ENCODE data around the gene ARNT2.
"Not testable (repeated sequence)": the region's sequence is repeated elsewhere in the genome, so short reads cannot be mapped to it uniquely, and the experiment has no call there.

Gene ARNT2

DNA sequence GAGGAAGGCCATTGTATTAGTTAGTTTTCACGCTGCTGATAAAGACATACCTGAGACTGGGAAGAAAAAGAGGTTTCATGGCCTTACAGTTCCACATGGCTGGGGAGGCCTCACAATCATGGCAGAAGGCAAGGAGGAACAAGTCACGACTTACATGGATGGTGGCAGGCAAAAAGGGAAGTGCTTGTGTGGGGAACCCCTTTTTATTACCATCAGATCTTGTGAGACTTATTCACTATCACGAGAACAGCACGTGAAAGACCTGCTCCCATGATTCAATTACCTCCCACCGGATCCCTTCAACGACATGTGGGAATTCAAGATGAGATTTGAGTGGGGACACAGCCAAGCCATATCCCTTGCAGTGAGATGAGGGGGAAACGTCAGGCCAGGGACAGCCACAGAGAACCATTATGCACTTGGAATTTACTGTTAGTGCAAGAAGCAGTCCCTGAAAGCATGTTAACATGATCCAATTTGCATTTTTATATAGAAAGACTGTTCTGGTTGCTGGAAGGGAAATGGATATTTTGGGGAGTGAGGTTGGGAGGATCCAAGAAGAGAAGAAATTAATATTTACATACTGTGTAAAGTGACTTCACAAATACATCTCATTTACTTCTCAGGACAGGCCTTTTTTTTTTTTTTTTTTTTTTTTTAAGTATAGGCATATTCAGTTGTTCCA is 87.1 kb downstream of the ARNT2 start:
- DNase-seq (ENCODE audit: low read depth in 2 of 2), result no peak

DNA sequence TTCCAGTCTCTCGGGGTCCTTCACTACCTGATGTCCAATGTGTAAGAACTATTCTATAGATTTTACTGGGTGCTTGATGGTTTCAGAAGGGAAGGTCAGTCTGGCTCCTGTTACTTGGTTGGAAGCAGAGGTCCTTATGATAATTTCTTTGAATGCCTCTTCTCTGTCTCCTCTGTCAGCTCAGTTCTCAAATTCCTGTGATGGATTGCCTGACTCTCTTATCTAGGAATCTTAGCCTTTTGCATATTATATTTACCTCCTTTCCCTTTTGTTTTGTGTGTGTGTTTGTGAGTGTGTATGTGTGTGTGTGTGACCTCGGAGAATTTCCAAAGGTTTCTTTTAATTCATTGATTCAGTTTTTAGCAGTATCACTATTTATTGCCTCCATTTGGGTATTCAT is 88.2 kb downstream of the ARNT2 start:
- no peak for DNase-seq (ENCODE audit: low read depth in 2 of 2)

DNA sequence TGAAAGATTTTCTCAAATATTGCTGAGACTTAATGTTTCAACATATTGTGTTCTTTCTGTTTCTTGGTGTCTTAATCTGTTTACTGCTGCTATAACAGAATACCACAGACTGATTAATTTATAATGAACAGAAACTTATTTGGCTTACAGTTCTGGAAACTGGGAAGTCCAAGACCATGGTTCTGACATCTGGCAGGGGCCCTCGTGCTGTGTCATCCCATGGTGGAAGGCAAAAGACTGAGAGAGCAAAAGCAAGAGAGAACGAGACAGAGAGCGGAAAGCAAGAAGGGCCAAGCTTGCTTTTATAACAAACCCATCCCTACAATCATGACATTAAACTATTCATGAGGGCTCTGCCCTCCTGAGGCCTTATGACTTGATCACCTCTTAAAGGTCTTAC is 88.7 kb downstream of the ARNT2 start:
- DNase-seq (ENCODE audit: low read depth in 2 of 2), result no peak

DNA sequence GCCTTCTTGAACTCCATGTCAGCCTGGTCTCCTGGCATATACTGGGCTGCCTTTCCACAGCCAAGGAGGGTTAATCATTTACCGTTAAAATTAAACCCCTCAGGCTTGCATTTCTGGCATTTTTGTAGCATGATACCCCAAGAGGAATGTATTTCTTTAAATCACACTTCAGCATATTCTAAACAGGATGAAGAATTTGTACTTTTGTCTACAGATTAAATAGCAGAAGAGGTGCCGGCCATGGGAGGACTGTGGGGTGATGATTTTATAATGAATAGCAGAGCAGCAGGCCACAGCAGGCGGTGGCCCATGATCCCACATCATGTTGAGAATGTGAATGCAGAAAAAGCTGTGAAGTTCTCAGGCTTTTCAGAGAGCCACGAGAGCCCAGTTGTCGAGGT is 90.2 kb downstream of the ARNT2 start:
- DNase-seq (ENCODE audit: low read depth in 2 of 2), result no peak

DNA sequence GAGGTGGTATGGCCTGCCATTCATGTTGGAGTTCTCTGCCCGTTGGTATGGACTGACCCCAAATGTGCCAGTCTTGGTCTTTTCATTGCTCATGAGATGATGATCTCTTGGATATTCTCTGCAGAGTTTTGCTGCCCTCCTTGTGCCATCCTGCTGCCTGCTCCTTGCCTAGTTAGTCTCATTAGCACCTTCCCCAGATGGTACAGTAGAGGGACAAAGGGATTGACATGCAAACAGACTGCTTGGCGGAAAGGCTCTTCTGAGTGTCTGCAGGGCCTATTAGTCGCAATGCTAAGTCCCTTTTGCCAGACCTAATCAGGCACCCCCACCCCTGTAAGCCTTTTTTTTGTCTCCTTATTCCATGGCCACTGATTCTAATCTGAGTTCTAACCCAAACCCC is 90.6 kb downstream of the ARNT2 start:
- DNase-seq (ENCODE audit: low read depth in 2 of 2), result no peak

DNA sequence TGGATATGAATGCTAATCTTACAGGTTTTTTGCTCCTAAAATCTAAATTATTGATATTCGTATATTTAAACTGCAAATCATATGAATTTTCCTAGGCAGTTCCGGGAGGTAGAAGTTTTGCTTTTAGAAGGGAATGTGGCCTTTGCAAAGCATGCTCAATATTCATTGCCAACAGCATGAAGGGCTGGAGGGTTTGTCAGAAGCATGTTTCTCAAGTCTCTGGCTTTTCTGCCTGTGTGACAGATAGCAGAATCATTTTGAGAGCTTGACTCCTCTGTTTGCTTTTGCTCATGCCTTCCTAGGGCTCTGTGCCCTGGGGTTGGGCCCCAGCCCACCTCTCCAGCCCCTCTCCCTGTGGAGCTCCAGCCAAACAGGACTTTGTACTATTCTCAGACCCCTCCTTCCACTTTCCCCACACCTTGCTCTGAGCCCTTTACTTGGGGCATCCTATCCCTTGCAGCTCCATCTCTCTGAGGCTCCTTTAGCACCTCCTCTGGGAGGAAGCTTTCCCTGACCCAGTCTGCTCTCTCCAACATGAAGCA is 91.3 kb downstream of the ARNT2 start:
- DNase-seq (ENCODE audit: low read depth in 2 of 2), result no peak

DNA sequence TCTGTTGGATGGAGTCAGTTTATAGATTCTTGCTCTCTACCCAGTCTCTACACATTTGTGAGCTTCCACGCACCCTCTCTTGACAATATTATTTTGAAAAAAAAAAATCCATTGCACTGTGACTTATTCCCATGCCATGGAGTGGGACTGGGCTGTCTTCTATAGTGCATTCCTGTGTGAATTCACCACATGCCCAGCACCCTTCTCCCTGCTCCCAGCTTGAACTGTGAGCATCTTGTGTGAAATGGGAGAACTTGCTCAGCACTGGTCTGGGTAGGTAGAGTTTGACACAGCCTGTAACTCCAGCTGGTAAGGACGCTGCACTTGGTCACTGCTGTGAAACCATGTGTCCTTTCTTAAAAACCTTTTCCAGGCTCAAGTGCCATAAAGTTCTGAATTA is 91.9 kb downstream of the ARNT2 start:
- DNase-seq (ENCODE audit: low read depth in 2 of 2), result no peak

DNA sequence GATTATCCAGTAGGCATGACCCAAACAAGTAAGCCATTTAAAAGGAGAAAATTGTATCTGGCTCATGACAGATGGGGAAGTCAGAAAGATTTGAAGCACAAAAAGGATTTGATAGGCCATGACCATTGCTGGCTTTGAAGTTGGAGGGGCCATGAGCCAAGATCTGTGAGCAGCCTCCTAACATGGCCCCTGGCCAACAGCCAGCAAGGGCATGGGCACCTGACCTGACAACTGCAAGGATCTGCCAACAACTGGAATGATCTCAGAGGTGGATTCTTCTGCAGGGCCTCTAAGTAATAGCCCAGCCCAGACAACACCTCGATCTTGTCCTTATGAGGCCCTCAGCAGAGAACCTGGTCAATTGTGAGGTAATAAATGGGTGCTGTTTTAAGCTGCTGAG is 93.0 kb downstream of the ARNT2 start:
- no peak for DNase-seq (ENCODE audit: low read depth in 2 of 2)

DNA sequence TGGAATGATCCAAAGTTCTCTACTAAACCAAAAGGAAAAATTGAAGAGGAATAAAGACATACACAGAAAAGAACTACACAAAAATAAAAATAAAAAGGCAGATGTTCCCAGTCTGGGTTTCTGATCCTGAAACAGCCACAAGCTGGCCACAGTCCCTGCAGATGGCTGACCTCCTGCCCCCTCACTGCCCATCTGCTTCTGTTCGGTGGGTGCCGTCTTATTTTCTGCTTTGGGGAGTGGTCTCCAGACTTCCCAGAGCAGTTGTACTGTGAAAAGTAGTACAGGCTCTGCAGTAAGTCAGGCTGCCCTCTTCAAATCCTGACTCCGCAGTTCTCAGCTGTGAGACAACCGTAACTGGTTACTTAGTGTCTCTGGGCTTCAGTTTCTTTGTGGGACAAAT is 94.5 kb downstream of the ARNT2 start:
- no peak for DNase-seq (ENCODE audit: low read depth in 2 of 2)

DNA sequence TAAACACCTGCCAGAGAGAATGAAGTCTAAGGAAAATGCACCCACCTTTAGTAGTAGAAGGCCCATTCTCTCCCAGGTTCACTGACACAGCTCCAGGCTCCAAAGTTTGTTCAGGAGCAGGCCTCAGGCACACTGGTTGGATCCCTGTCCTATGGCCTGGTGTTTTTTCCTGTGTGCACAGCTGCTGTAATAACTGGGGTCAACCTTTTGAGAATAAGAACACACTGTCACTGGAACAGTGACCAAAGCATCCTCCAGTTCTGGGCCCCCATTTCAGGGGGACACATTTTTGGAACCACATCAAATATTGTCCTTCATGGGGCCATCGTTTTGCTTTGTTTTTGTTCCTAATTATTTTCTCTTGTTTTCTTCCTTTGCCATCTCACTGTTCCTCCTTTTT is 95.8 kb downstream of the ARNT2 start:
- DNase-seq (ENCODE audit: low read depth in 2 of 2), result no peak

DNA sequence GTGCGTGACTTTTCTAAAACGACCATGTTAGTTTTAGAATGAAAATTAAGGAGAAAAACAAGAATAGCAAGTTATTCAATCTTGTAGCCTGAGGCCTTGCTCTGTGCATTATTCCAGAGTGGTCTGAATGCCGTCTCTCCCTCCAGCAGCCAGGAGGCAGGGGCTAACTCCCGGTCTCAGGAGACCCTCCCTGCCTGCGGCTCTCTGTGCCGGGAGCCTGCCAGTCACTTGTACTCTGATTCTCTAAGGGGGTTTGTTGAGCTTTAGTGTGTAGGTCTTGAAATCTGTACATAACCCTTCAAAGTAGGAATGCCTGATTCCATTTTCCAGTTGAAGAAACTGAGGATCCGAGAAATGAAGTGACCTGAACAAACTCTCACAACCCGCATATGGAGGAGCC is 97.3 kb downstream of the ARNT2 start:
- no peak for DNase-seq (ENCODE audit: low read depth in 2 of 2)

DNA sequence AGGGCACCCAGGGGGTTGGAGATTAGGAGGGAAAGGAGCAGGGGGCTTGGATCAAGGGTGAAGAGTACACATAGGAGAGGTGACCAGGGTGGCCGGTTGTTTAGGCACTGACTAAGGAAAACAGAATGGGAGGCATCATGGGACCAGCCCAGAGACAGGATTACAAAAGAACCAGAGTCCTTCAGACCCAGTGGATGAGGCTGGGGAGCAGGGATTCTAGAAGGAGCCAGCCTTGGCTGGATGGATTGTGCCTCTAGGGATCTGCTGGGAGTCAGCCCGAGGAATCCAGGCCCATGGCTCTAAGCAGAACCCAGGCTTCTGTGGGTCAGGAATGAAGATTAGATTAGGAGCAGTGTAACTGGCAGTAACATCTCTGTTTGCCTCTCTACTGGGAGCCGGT is 98.6 kb downstream of the ARNT2 start:
- DNase-seq (ENCODE audit: low read depth in 2 of 2), result no peak

DNA sequence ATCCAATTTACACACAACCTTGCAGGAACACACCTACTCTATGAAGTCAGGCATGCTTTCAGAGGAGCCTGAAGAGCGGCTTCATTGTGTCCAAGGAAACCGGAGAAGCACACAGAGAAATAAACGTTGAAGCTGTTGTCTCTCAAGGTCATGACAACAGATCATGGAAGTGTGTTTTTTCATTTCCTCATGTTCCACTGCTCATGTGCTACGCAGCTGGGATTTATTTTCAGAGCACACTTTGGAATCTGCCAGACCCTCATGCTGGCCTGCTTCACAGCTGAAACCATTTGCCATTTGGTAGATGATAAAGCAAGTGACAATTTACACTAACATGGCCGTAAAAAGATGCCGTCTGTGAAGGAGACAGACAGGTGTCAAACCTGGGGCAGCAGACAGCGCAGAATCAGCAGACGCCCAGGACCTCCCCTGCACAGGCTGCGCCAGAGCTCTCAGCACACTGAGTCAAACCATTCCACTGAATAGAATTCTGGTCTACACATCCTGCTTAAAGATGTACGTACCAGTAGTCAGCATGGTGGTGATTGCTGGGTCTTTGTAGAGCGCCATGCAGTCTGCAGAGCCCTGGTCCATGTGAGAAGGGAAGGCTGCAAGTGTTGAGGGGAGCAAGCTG is 99.3 kb downstream of the ARNT2 start:
- no peak for DNase-seq (ENCODE audit: low read depth in 2 of 2)

DNA sequence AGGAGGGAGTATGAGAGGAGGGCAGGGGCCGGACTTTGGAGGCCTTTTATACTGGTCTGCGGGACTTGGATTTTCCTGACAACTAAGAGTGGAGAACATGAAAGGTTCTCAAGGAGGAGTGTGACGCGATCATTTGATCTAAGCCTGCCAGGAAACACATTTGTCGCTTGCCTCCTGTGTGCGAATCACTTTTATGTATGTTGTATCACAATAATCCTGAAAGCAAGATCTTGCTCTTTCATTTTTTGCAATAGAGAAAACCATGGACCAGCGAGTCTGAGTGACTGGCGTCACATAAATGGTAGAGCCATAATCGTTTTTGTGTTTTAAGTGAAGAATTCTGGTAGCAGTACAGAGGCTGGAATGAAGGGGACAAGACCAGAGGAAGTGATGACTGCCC is 100.7 kb downstream of the ARNT2 start:
- no peak for DNase-seq (ENCODE audit: low read depth in 2 of 2)

DNA sequence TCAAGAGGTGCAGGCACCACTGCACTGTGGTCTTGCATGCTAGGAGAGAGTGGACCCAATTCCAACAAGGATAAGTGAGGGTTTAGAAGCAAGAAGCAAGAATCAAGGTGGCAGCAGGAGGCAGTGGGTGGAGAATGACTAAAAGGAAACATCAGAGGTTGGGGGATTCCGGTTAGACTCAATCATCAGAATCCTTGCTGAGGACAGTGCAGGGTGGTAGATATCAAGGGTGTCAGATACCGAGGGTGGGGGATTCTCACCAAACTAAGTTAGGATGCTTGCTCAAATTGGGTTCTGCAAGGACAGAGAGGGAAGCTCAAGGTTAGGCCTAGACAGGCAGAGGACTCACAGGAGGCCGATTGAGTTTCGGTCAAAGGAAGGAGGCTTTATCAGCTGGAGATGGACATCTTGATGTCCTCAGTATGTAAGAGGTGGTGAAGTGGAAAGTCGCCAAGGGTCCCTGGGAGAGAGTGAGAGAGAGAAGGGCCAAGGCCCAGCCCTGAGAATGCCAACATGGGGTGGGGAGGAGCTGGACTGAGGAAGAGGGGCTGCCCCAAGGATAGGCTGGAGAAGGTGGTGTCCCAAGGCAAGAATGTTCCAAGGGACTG is 102.2 kb downstream of the ARNT2 start:
- no peak for DNase-seq (ENCODE audit: low read depth in 2 of 2)

DNA sequence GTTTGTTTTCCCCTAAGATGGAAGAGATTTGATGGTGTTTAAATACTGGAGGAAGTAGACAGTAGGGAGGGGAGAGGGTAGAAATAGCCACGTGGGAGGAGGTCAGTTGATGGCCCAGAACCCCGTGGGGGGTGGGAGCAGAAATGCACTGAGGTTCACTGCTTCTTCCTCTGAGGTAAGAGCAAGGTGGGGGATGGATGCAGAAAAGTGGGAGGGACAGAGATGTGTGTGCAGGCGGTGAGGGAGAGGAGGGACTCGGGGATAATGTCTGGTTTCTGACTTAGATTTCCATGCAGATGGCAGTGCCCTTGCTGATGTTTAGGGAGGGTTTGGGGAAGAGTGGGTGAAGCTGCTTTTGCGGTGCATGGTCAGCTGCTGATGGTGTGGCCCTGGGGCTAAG is 102.9 kb downstream of the ARNT2 start:
- DNase-seq (ENCODE audit: low read depth in 2 of 2), result no peak

DNA sequence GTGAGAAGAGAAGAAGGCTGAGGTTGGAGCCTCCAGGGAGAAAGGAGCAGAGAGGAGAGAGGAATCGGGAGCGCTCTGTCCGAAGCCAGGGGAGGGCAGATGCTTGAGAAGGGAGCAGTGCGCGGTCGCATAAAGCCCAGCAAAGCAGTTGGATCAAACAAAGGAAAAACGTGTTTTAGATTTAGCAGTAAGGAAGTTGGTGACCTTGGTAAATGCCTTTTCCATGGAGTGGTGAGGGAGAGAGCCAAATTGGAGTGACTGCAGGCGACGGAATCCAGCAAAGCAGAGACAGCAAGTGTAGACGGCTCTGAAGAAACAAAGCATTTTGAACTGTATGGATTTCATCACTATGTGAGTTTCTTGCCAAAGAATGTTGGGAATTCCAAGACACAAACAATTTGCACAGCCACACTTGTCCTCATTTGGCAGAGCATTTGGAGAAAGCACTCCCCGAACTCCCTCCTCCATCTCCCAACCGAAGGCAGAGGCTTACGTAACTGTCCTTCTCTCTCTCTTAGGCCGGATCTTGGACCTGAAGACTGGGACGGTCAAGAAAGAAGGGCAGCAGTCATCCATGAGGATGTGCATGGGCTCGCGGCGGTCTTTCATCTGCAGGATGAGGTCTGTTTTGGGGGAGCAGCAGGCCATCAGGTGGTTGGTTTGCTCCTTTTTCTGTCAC is 103.6 kb downstream of the ARNT2 start:
- DNase-seq (ENCODE audit: low read depth in 2 of 2), result no peak

DNA sequence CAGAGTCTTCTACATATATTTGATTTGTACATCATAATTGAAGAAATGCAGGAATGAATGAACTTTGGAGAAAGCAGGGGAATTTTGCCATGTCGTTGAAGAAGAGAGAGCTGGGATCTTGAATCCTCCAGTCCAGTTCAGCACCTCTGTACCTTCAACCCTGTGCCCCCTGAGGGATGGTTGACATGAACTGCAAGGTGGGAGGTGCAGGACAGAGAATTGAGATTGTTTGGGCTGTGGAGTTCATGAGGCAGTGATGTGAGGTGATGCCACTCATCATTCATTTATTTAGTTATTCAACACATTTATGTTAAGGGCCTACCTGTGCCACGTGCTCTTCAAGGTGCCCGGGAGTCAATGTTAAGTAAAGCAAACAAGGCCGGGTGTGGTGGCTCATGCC is 104.6 kb downstream of the ARNT2 start:
- DNase-seq (ENCODE audit: low read depth in 2 of 2), result no peak

DNA sequence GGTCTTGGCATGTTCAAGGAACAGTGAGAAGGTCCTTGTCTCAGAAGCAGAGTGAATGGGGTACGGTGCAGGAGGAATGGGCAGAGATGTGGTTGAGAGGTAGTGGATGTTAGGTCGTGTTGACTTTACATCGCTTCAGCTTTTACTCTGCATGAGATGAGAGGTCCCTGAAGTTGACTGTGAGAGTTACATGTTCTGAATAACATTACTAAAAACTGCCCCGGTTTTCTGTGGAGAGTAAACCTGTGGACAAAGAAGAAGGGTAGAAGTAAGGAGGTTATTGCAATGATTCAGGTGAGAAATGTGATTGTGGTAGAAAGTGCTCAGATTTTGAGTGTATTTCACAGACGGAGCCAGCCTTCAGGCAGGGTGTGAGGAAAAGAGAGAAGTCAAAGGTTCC is 105.6 kb downstream of the ARNT2 start:
- DNase-seq (ENCODE audit: low read depth in 2 of 2), result no peak

DNA sequence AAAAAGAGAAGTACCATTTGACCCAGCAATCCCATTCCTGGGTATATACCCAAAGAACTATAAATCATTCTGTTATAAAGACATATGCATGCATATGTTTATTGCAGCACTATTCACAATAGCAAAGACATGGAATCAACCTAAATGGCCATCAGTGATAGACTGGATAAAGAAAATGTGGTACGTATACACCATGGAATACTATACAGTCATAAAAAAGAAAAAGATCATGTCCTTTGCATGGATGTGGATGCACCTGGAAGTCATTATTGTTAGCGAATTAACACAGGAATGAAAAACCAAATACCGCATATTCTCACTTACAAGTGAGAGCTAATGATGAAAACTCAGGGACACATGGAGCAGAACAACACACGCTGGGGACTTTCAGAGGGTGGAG is 106.8 kb downstream of the ARNT2 start:
- DNase-seq (ENCODE audit: low read depth in 2 of 2), result not testable (repeated sequence)

DNA sequence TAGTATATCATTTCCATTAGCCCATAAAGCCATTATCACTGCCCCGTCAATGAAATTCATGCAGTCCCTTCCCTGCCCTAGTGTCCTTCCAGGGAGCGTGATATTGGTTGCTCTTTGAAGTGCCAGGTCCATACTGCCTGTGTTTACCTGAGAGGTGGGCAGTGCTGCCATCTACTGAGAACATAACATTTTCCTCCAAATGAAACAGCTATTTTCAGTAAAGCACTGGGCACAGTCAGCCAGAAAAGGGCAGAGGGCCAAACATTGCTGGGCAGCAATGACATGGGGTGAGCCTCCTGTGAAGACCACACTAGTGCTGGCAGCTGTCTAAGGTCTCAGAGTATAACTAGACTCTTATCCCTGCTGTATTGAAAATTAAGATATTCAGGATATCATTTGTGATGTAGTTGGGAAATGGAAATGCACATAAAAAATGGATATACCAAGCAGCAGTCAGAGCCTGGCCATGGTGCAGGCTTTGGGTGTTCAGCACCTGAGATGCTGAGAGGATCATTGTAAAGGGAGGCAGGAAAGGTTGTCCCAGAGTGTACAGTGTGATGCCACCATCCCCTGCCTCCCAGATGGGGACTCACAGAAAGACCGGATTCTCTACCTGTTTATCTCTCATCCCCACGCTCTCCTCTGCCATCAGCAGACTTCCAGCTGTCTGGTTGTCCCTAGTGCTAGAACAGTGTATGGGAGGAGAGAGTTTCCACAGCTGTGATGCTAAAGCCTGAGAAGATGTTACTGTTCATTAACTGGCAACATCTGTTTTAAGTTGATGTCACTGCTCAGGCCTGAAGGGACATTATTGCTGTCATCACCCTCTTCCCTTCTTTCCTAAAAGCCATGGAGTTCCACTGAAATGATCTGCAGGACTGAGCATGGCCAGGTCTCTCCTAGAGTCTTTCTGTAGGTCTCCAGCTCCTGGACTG is 108.8 kb downstream of the ARNT2 start:
- DNase-seq (ENCODE audit: low read depth in 2 of 2), result no peak

Measured in stimulated activated CD4-positive, alpha-beta T cell treated with anti-CD3 and anti-CD28 coated beads, Interleukin-15, amount 100 ng/mL, for 48 hours (primary cell).